ENCODE measurements around the gene HIPK2.

HIPK2 gene

GRCh38 chr7:139739863-139740597, 37.8 kb downstream of the HIPK2 start:
- Histone ChIP-seq H4K8ac (ENCODE audit: low read depth, low read length) (no peak overlapping the region), H3K79me1 (ENCODE audit: low read length) (peaks cover 7% of the 10 kb centered on the region), H3K27me3 (ENCODE audit: insufficient read depth, low read length, poor library complexity) (no peaks in the 10 kb centered on the region), H3K79me2 (ENCODE audit: control insufficient read depth, insufficient read depth, low read length) (no peaks in the 10 kb centered on the region), H3K4me2 (ENCODE audit: low read length) (no peak overlapping the region), H3K23ac (ENCODE audit: low read length) (no peak overlapping the region), H3K36me3 (ENCODE audit: control insufficient read depth, insufficient read depth, low read length) (no peaks in the 10 kb centered on the region), H3K27ac (ENCODE audit: low read depth, low read length) (no peak overlapping the region), H2BK15ac (replicated peaks; ENCODE audit: low read depth) (no peak overlapping the region), H2BK120ac (ENCODE audit: low read depth, low read length) (no peak overlapping the region), H3K18ac (ENCODE audit: low read length) (no peak overlapping the region), H3K56ac (ENCODE audit: low read length) (no peak overlapping the region), H3K4me1 (ENCODE audit: control insufficient read depth, low read depth, low read length) (peaks cover 2% of the 10 kb centered on the region), H3K9ac (ENCODE audit: low read length) (no peak overlapping the region), H2AK5ac (ENCODE audit: low read length) (no peak overlapping the region), H3K4me3 (ENCODE audit: low read length) (no peak overlapping the region), H3K4ac (ENCODE audit: low read depth, low read length) (no peak overlapping the region), H2BK5ac (ENCODE audit: low read length) (no peak overlapping the region), H4K5ac (ENCODE audit: low read length) (no peak overlapping the region)
- no CpG with 5 or more reads among the region's 17 CpGs for WGBS (ENCODE audit: extremely low coverage, insufficient coverage, low lambda C conversion rate)
- no peak for DNase-seq

GRCh38 chr7:139738772-139739171, 39.0 kb downstream of the HIPK2 start:
- H3K27me3 ChIP-seq (ENCODE audit: insufficient read depth, low read length, poor library complexity), result no peaks in the 10 kb centered on the region
- no peak overlapping the region for H2BK120ac ChIP-seq (ENCODE audit: low read depth, low read length)
- H3K79me2 ChIP-seq (ENCODE audit: control insufficient read depth, insufficient read depth, low read length), result no peaks in the 10 kb centered on the region
- H3K36me3 ChIP-seq (ENCODE audit: control insufficient read depth, insufficient read depth, low read length), result no peaks in the 10 kb centered on the region
- H4K5ac ChIP-seq (ENCODE audit: low read length), result no peak overlapping the region
- no peak overlapping the region for H4K8ac ChIP-seq (ENCODE audit: low read depth, low read length)
- no peak overlapping the region for H2AK5ac ChIP-seq (ENCODE audit: low read length)
- H3K4me2 ChIP-seq (ENCODE audit: low read length), result no peak overlapping the region
- no peak overlapping the region for H3K56ac ChIP-seq (ENCODE audit: low read length)
- H3K27ac ChIP-seq (ENCODE audit: low read depth, low read length), result no peak overlapping the region
- H2BK5ac ChIP-seq (ENCODE audit: low read length), result no peak overlapping the region
- no peaks in the 10 kb centered on the region for H3K4me1 ChIP-seq (ENCODE audit: control insufficient read depth, low read depth, low read length)
- no peak overlapping the region for H3K23ac ChIP-seq (ENCODE audit: low read length)
- no peak for DNase-seq
- no peak overlapping the region for H3K4ac ChIP-seq (ENCODE audit: low read depth, low read length)
- no peak overlapping the region for H3K18ac ChIP-seq (ENCODE audit: low read length)
- no CpG with 5 or more reads among the region's 3 CpGs for WGBS (ENCODE audit: extremely low coverage, insufficient coverage, low lambda C conversion rate)
- H2BK15ac ChIP-seq (replicated peaks; ENCODE audit: low read depth), result no peak overlapping the region
- no peak overlapping the region for H3K4me3 ChIP-seq (ENCODE audit: low read length)
- peaks cover 3% of the 10 kb centered on the region for H3K79me1 ChIP-seq (ENCODE audit: low read length)
- no peak overlapping the region for H3K9ac ChIP-seq (ENCODE audit: low read length)

GRCh38 chr7:139738101-139738489, 39.7 kb downstream of the HIPK2 start:
- no peak overlapping the region for H3K9ac ChIP-seq (ENCODE audit: low read length)
- H3K36me3 ChIP-seq (ENCODE audit: control insufficient read depth, insufficient read depth, low read length), result no peaks in the 10 kb centered on the region
- no peak overlapping the region for H4K8ac ChIP-seq (ENCODE audit: low read depth, low read length)
- no peaks in the 10 kb centered on the region for H3K4me1 ChIP-seq (ENCODE audit: control insufficient read depth, low read depth, low read length)
- no peak overlapping the region for H2BK15ac ChIP-seq (replicated peaks; ENCODE audit: low read depth)
- H3K79me1 ChIP-seq (ENCODE audit: low read length), result peaks cover 3% of the 10 kb centered on the region
- no peak overlapping the region for H3K56ac ChIP-seq (ENCODE audit: low read length)
- H3K4ac ChIP-seq (ENCODE audit: low read depth, low read length), result no peak overlapping the region
- no peak overlapping the region for H3K4me3 ChIP-seq (ENCODE audit: low read length)
- WGBS (ENCODE audit: extremely low coverage, insufficient coverage, low lambda C conversion rate), result no CpG with 5 or more reads among the region's 6 CpGs
- H3K79me2 ChIP-seq (ENCODE audit: control insufficient read depth, insufficient read depth, low read length), result no peaks in the 10 kb centered on the region
- H3K23ac ChIP-seq (ENCODE audit: low read length), result no peak overlapping the region
- no peak for DNase-seq
- no peak overlapping the region for H2BK120ac ChIP-seq (ENCODE audit: low read depth, low read length)
- H3K4me2 ChIP-seq (ENCODE audit: low read length), result no peak overlapping the region
- H2AK5ac ChIP-seq (ENCODE audit: low read length), result no peak overlapping the region
- H3K27ac ChIP-seq (ENCODE audit: low read depth, low read length), result no peak overlapping the region
- no peak overlapping the region for H2BK5ac ChIP-seq (ENCODE audit: low read length)
- H3K27me3 ChIP-seq (ENCODE audit: insufficient read depth, low read length, poor library complexity), result no peaks in the 10 kb centered on the region
- H3K18ac ChIP-seq (ENCODE audit: low read length), result no peak overlapping the region
- no peak overlapping the region for H4K5ac ChIP-seq (ENCODE audit: low read length)

GRCh38 chr7:139737221-139738100, 40.3 kb downstream of the HIPK2 start:
- H3K18ac ChIP-seq (ENCODE audit: low read length), result no peak overlapping the region
- no peak overlapping the region for H2BK15ac ChIP-seq (replicated peaks; ENCODE audit: low read depth)
- no CpG with 5 or more reads among the region's 10 CpGs for WGBS (ENCODE audit: extremely low coverage, insufficient coverage, low lambda C conversion rate)
- H3K36me3 ChIP-seq (ENCODE audit: control insufficient read depth, insufficient read depth, low read length), result no peaks in the 10 kb centered on the region
- H3K56ac ChIP-seq (ENCODE audit: low read length), result no peak overlapping the region
- H2AK5ac ChIP-seq (ENCODE audit: low read length), result no peak overlapping the region
- no peak overlapping the region for H2BK120ac ChIP-seq (ENCODE audit: low read depth, low read length)
- H3K4me3 ChIP-seq (ENCODE audit: low read length), result no peak overlapping the region
- DNase-seq, result no peak
- no peak overlapping the region for H3K9ac ChIP-seq (ENCODE audit: low read length)
- H2BK5ac ChIP-seq (ENCODE audit: low read length), result no peak overlapping the region
- H3K4ac ChIP-seq (ENCODE audit: low read depth, low read length), result no peak overlapping the region
- no peak overlapping the region for H3K23ac ChIP-seq (ENCODE audit: low read length)
- H4K5ac ChIP-seq (ENCODE audit: low read length), result no peak overlapping the region
- H3K27me3 ChIP-seq (ENCODE audit: insufficient read depth, low read length, poor library complexity), result no peaks in the 10 kb centered on the region
- no peak overlapping the region for H3K4me2 ChIP-seq (ENCODE audit: low read length)
- no peak overlapping the region for H4K8ac ChIP-seq (ENCODE audit: low read depth, low read length)
- H3K27ac ChIP-seq (ENCODE audit: low read depth, low read length), result no peak overlapping the region
- H3K79me2 ChIP-seq (ENCODE audit: control insufficient read depth, insufficient read depth, low read length), result no peaks in the 10 kb centered on the region
- H3K79me1 ChIP-seq (ENCODE audit: low read length), result peaks cover 3% of the 10 kb centered on the region
- no peaks in the 10 kb centered on the region for H3K4me1 ChIP-seq (ENCODE audit: control insufficient read depth, low read depth, low read length)

- no peak overlapping the region for H3K56ac ChIP-seq (ENCODE audit: low read length)
- no peaks in the 10 kb centered on the region for H3K36me3 ChIP-seq (ENCODE audit: control insufficient read depth, insufficient read depth, low read length)
- H3K79me1 ChIP-seq (ENCODE audit: low read length), result peaks cover 3% of the 10 kb centered on the region
- H3K4ac ChIP-seq (ENCODE audit: low read depth, low read length), result no peak overlapping the region
- H2BK120ac ChIP-seq (ENCODE audit: low read depth, low read length), result no peak overlapping the region
- H4K8ac ChIP-seq (ENCODE audit: low read depth, low read length), result no peak overlapping the region
- no peaks in the 10 kb centered on the region for H3K79me2 ChIP-seq (ENCODE audit: control insufficient read depth, insufficient read depth, low read length)
- DNase-seq, result no peak
- H3K18ac ChIP-seq (ENCODE audit: low read length), result no peak overlapping the region
- no peak overlapping the region for H3K4me3 ChIP-seq (ENCODE audit: low read length)
- H3K23ac ChIP-seq (ENCODE audit: low read length), result no peak overlapping the region
- no peak overlapping the region for H3K27ac ChIP-seq (ENCODE audit: low read depth, low read length)
- no peak overlapping the region for H2AK5ac ChIP-seq (ENCODE audit: low read length)
- no peaks in the 10 kb centered on the region for H3K4me1 ChIP-seq (ENCODE audit: control insufficient read depth, low read depth, low read length)
- no peak overlapping the region for H3K4me2 ChIP-seq (ENCODE audit: low read length)
- H3K9ac ChIP-seq (ENCODE audit: low read length), result no peak overlapping the region
- WGBS (ENCODE audit: extremely low coverage, insufficient coverage, low lambda C conversion rate), result no CpG with 5 or more reads among the region's 9 CpGs
- H3K27me3 ChIP-seq (ENCODE audit: insufficient read depth, low read length, poor library complexity), result no peaks in the 10 kb centered on the region
- H2BK5ac ChIP-seq (ENCODE audit: low read length), result no peak overlapping the region
- no peak overlapping the region for H2BK15ac ChIP-seq (replicated peaks; ENCODE audit: low read depth)
- no peak overlapping the region for H4K5ac ChIP-seq (ENCODE audit: low read length)
Measured at GRCh38 chr7:139735912-139736595, 41.7 kb downstream of the HIPK2 start.
